Right lobe of liver (tissue), 4 donors: ENCODE data around the gene EML3.

Experiments used
- CTCF ChIP-seq, 4 donors: fragments of 200-600 bp in 3 of 4; fragments of 450-650 bp in 1 of 4; IDR thresholded peaks; one replicate each; pipeline versions ENCODE4 v1.5.1 to v1.8.0; 2016 to 2022; ENCODE audit warnings: antibody characterized with exemption in 4 of 4, mild to moderate bottlenecking in 2 of 4
- POLR2A ChIP-seq: fragments of 450-650 bp; IDR thresholded peaks from one replicate; pipeline ENCODE4 v1.6.1; 2017; ENCODE audit warnings: antibody characterized with exemption, mild to moderate bottlenecking
- donor health status: DM: no; HTN: no; CAD: no.
- donor health status: DM: no; HTN: no; CAD: no.
- donor health status: DM: no; HTN: yes; CAD: no.

GRCh38 chr11:62647609-62648005 is 35.0 kb upstream of the EML3 start:
- no peak for TF ChIP-seq CTCF (IDR thresholded peaks at IDR 0.05)
- TF ChIP-seq POLR2A = no peak
